Measurements from ENCODE around the gene GULP1. TPM values are rescaled to one million over a fixed set of nuclear protein-coding genes. Genes with fewer than 3 reads are reported as not detected.
"Not testable (repeated sequence)": the region's sequence is repeated elsewhere in the genome, so short reads cannot be mapped to it uniquely, and the experiment has no call there.

GULP1 gene
- total RNA-seq, 1 experiment from 2014 or later, result 76.0 TPM

DNA sequence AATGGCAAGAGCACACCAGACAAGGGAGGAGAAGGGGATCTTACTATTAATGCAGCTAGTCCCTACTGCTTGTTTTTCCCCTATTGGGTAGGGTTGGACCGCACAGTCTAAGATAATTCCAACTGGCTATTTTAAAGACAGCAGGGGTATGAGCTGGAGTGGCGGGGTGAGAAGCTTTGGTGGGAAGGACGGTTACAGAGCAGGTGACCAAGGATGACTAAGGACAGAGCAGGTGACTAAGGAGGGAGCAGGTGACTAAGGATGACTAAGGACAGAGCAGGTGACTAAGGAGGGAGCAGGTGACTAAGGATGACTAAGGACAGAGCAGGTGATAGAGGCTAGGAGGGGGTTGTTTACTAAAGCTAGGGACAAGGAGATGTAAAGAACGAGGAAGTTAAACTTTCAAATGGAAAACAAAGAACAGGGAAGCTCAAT is 7.3 kb downstream of the GULP1 start:
- Histone ChIP-seq H3K79me2 (ENCODE audit: insufficient read depth, low read length) (peaks cover 94% of the 10 kb centered on the region), H3K4me2 (ENCODE audit: low read length) (peak overlapping the region; percentile 63)
- not testable (repeated sequence) for BruUV-seq (replicated peaks)

DNA sequence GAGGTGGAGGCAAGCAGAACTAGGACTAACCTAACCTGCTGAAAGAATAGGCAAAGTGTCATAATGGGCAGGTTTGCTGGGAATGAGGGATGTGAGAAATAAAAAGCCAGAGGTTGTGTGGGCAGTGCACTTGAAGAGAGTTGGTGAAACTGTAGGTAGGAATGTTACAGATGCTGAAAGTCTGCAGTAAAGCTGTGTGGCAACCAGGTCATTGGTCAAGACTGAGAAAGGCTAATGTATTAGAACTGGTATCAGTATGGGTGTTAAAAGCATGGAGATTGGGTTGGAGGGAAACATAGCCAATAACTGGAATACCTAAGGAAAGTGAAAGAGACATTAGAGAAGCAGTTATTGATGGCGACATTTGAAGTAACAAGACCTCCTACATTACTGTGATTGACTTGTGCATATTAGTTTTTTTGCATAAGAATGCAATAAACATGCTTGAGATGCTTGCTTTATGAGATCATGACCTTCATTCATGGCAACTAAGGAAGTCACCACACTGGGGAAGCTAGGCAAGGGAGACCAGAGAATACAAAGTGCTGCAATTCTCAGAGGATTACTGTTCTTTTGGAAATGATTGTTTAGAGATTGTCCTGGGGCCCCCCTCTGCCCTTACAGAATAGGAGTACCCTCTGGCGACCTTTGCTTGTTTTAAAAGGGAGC is 11.8 kb downstream of the GULP1 start:
- POLR2A ChIA-PET, result interaction anchor here (1.9 kb wide), 1 partner anchor 11 kb away, joined by 14 read pairs; the partner anchor contains the start of gene GULP1

More for the DNA sequence above, 7.3 kb downstream of the GULP1 start:
- peaks cover 34 to 81% of the 10 kb centered on the region in 2 experiments for H3K4me1 ChIP-seq (ENCODE audit: control insufficient read depth in 1 of 2, insufficient read depth in 2 of 2, low read length in 2 of 2)
- POLR2A ChIA-PET; H4K20me1 ChIP-seq (ENCODE audit: insufficient read depth); H3K27me3 ChIP-seq (ENCODE audit: insufficient read depth, low read length); H3K9me2 ChIP-seq (ENCODE audit: insufficient read depth); H2AFZ ChIP-seq (ENCODE audit: low read depth, low read length, poor library complexity, severe bottlenecking); RAD21 ChIA-PET (ENCODE audit: low non-redundant PET in 1 of 2, low total read pairs in 2 of 2, uncharacterized antibody in 2 of 2, unreplicated experiment in 2 of 2); H3K9me3 ChIP-seq (ENCODE audit: control insufficient read depth in 1 of 2, insufficient read depth in 1 of 2, low read depth in 1 of 2, low read length in 2 of 2); CTCF ChIA-PET: not testable (repeated sequence)
- H3K9ac ChIP-seq (ENCODE audit: low read length), result peak overlapping the region; percentile 32
- peak overlapping the region; percentile 60 for H3K27ac ChIP-seq (ENCODE audit: low read depth, low read length)
- peak; percentile 87 for ATAC-seq
- peak; percentile 81 for DNase-seq (ENCODE audit: low read depth, low spot score)
- intact Hi-C loops (cut with micrococcal nuclease), result loop anchor here (5.0 kb wide), 1 partner anchor 757 kb away; no protein-coding TSS in a partner anchor
- H3K4me3 ChIP-seq (replicated peaks in 1 of 2; ENCODE audit: low read depth in 1 of 2, low read length in 2 of 2), result peak overlapping the region in 1 of 2 experiments; percentile 17; a peak in 1 of 4 replicates
- TF ChIP-seq JUND (IDR thresholded peaks at IDR 0.05), result peak; percentile 94
- peak; percentile 23 for TF ChIP-seq TCF7L2 (IDR thresholded peaks at IDR 0.05; ENCODE audit: borderline replicate concordance, extremely low read depth, insufficient read depth, insufficient read length)
- peak; percentile 97 for TF ChIP-seq FOSL1 (IDR thresholded peaks at IDR 0.05; ENCODE audit: low read depth)
- peak; percentile 51 for TF ChIP-seq POLR2AphosphoS5 (IDR thresholded peaks at IDR 0.05; ENCODE audit: low read depth, low read length)
- peak; percentile 87; the same call in 1 of the 2 replicates for TF ChIP-seq SIN3A (IDR thresholded peaks at IDR 0.05; ENCODE audit: low read depth)
- TF ChIP-seq CBX3 (IDR thresholded peaks at IDR 0.05; ENCODE audit: low read depth), result peak; percentile 99; the same call in 1 of the 2 replicates
- peak; percentile 86 for TF ChIP-seq SP1 (IDR thresholded peaks at IDR 0.05; ENCODE audit: low read depth)
- TF ChIP-seq SRF (IDR thresholded peaks at IDR 0.05; ENCODE audit: low read depth), result peak; percentile 74
- TF ChIP-seq, protein P1, sequence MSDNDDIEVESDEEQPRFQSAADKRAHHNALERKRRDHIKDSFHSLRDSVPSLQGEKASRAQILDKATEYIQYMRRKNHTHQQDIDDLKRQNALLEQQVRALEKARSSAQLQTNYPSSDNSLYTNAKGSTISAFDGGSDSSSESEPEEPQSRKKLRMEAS (IDR thresholded peaks at IDR 0.05), result peak; percentile 86
- TF ChIP-seq CEBPB (IDR thresholded peaks at IDR 0.05; ENCODE audit: low read depth), result peak; percentile 22; the same call in 1 of the 2 replicates
- TF ChIP-seq, protein P2, sequence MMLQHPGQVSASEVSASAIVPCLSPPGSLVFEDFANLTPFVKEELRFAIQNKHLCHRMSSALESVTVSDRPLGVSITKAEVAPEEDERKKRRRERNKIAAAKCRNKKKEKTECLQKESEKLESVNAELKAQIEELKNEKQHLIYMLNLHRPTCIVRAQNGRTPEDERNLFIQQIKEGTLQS (IDR thresholded peaks at IDR 0.05), result peak; percentile 79; the same call in 1 of the 2 replicates
- H3K36me3 ChIP-seq (ENCODE audit: control insufficient read depth in 1 of 2, insufficient read depth in 2 of 2, low read length in 2 of 2), result peaks cover 0 to 16% of the 10 kb centered on the region in 2 experiments; a peak in 1 of 4 replicates

More for the DNA sequence above, 11.8 kb downstream of the GULP1 start:
- Histone ChIP-seq H3K27me3 (ENCODE audit: insufficient read depth, low read length) (no peaks in the 10 kb centered on the region), H2AFZ (ENCODE audit: low read depth, low read length, poor library complexity, severe bottlenecking) (no peak overlapping the region), H3K27ac (ENCODE audit: low read depth, low read length) (peak overlapping the region; percentile 24; the same call in 1 of the 2 replicates), H3K79me2 (ENCODE audit: insufficient read depth, low read length) (peaks cover 94% of the 10 kb centered on the region), H3K4me2 (ENCODE audit: low read length) (peak overlapping the region; percentile 60), H3K9ac (ENCODE audit: low read length) (peak overlapping the region; percentile 21; the same call in 1 of the 2 replicates), H3K9me3 (ENCODE audit: control insufficient read depth in 1 of 2, insufficient read depth in 1 of 2, low read depth in 1 of 2, low read length in 2 of 2) (no peaks in the 10 kb centered on the region), H4K20me1 (ENCODE audit: insufficient read depth) (no peaks in the 10 kb centered on the region), H3K9me2 (ENCODE audit: insufficient read depth) (no peaks in the 10 kb centered on the region), H3K36me3 (ENCODE audit: control insufficient read depth in 1 of 2, insufficient read depth in 2 of 2, low read length in 2 of 2) (peaks cover 0 to 10% of the 10 kb centered on the region in 2 experiments; a peak in 1 of 4 replicates), H3K4me3 (replicated peaks in 1 of 2; ENCODE audit: low read depth in 1 of 2, low read length in 2 of 2) (peak overlapping the region in 1 of 2 experiments; percentile 12; a peak in 1 of 4 replicates), H3K4me1 (ENCODE audit: control insufficient read depth in 1 of 2, insufficient read depth in 2 of 2, low read length in 2 of 2) (peaks cover 16 to 63% of the 10 kb centered on the region in 2 experiments)
- BruUV-seq (replicated peaks), result no TSS peak
- intact Hi-C loops (cut with micrococcal nuclease), result no loop called here
- ChIA-PET CTCF (no interaction called here), RAD21 (ENCODE audit: low non-redundant PET in 1 of 2, low total read pairs in 2 of 2, uncharacterized antibody in 2 of 2, unreplicated experiment in 2 of 2) (no interaction called here)
- DNase-seq (ENCODE audit: low read depth, low spot score), result no peak
- peak; percentile 49 for ATAC-seq
- TF ChIP-seq FOSL1 (IDR thresholded peaks at IDR 0.05; ENCODE audit: low read depth), result peak; percentile 23; the same call in 1 of the 2 replicates
- TF ChIP-seq, protein P2 (IDR thresholded peaks at IDR 0.05), result no peak
- TF ChIP-seq JUND (IDR thresholded peaks at IDR 0.05), result peak; percentile 42; the same call in 1 of the 2 replicates
